Activated naive CD4-positive, alpha-beta T cell treated with Interleukin-2 at 50 U/mL for 16 hours (primary cell): ENCODE data around the gene R3HDML.
"Not testable (repeated sequence)": the region's sequence is repeated elsewhere in the genome, so short reads cannot be mapped to it uniquely, and the experiment has no call there.

Source experiments
- DNase-seq: peaks from one replicate; pipeline ENCODE4 v3.0.0-alpha.2; 2020

R3HDML gene

DNA sequence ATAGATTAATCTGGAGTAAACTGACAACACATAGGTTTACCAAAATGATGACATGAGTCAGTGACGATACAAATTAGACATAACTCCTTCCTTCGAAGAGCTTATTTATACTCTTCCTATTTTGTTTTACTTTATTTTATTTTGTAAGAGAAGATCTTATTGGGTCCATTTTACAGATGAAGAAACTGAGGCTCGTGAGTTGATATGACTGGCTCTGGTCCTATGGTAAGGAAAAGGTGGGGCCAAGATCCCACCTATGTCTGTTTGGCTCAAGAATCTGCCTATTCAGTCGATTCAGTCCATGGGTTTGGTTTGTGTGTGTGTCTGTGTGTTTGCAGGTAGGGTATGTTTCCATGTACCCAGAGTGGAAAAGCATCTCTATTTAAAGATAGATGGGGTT, 8.4 kb upstream of the R3HDML start:
- no peak for DNase-seq

DNA sequence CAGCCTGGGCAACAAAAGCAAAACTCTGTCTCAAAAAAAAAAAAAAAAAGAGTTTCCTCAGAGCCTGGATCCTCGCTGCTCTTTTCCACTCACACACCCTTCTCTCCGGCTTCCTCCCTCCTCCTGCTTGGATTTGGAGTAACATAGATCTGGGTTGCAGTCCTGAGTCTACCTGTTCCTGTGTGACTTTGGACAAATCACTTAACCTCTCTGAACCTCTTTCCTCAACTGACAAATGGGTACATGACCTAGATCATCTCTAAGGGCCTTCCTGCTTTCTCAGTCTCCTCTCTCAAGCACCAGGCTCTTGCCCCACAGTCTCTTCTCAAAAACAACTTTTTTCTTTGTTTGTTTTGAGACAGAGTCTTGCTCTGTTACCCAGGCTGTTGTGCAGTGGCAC, 5.6 kb upstream of the R3HDML start:
- no peak for DNase-seq

DNA sequence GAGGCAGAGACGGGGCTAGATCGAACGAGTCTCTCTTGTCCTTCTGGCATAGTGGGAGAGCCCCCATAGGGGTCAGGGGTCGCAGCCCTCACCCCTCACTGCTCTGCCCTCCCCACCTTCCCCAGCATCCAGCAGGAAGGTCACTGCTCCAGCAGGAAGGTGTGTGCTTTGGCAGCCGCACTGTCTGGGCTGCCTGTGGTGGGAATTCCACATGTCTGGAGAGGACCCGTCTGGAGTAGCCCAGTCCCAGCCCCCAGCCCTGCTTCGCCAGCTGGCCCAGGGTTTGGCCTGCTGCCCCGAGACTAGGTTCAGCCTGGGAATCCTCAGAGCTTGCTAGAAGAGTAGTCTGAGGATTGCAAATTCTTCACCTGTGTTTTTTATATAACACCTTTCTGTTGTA, 2.5 kb upstream of the R3HDML start:
- DNase-seq, result no peak

DNA sequence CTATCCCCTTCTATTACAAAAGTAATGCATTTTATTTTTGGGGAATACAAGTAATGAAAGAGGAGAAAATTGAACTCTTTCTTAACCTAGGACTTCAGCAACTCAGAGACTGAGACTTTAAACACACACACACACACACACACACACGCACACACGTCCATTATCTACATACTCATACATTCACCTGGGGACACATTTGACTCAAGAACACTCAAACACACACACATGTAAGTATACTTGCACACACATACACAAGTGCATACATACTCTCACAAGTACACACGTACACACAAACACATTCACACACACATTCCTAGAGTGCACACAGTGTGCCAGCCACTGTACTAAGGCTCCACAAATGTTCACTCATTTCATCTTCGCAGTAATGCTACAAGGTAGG, 2.1 kb upstream of the R3HDML start:
- DNase-seq, result no peak

DNA sequence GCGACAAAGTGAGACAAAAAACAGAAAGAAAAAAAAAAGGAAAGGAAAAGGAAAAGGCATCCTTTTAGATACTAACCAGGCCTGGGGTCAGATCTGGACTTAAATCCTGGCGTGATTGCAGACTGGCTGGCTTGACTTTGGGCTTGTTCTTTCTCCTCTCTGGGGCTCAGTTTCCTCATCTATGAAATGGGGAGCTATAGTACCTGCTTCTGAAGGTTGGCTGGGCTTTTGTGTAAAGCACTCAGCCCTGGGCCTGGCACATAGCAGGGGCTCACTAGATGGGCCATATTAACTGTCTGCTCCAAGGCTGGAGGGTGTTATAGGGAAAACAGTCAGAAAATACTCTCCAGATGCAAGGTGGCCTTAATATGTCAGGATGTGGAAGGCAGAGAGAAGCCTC, 1.2 kb upstream of the R3HDML start:
- no peak for DNase-seq

DNA sequence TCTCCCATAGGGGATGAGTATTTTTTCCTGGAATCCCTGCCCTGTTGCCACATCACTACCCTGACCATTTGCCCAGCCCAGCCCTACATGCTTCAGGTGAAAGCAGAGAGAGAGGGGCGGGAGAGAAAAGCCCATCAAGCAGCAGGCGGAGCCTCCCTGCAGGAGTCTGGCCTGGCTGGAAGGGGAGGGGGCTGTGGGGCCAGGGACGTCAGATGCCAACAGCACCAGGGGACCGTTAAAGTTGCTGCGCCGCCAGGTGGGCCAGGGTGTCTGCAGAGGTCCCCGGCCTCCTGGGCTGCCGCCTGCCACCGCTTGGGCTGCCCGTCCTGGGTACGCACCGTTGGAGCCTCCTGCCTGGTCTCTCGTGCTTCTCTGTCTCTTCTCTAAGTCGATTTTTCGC, 757 bp upstream of the R3HDML start:
- DNase-seq, result no peak

DNA sequence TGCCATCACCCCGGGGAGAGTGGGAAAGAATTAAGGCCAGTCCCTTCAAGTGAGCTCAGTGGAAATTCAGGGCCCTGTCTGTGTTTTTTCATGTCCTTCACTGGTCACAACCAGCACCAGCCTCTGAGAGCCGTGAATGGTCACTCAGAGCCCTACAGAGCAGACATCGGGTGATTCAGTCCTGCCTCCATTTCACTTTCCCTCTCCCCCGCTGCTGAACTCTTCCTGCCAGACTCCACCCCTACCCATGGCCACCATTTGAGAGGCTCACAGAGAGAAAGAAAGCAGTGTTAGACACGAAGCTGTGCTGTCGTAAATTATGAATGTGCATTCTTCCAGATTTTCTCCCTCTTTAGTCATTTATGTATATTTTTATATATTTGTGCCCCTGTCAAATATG, 5.4 kb downstream of the R3HDML start:
- DNase-seq, result no peak

DNA sequence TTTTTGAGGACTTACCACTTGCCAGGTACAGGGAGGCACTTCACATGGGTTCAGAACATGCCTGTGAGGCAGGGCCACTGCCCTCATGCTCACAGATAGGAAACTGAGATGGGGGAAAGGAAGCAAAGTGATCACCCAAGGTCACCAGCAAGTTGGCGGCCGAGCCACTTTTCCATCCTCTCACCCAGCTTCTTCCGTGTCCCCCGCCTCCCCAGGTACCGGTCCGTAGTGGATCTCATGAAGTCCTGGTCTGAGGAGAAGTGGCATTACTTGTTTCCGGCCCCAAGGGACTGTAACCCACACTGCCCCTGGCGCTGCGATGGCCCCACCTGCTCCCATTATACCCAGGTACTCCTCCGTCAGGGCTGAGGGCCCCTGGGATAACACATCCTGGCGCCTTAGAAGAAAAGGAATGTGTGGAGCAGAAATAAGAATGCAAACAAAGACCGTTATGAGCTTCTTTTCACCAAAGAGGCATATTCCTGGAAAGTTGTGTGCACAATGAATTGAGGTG, 6.4 kb downstream of the R3HDML start:
- no peak for DNase-seq

DNA sequence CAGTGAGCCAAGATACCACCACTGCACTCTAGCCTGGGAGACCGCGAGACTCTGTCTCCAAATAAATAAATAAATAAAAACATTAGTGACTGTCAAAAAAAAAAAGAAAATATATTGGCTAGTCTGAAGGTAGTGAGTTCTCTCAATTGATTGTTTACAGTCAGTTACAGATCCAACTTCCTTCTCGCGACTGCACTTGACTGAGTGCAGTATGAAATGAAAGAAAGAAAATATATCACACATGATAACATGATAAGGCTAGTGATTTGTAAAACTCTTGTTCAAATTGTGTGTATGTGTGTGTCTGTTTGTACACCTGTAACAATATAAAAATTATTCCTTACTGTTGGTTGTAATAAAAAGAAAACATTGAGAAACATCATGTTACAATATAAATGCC, 7.9 kb downstream of the R3HDML start:
- no peak for DNase-seq

DNA sequence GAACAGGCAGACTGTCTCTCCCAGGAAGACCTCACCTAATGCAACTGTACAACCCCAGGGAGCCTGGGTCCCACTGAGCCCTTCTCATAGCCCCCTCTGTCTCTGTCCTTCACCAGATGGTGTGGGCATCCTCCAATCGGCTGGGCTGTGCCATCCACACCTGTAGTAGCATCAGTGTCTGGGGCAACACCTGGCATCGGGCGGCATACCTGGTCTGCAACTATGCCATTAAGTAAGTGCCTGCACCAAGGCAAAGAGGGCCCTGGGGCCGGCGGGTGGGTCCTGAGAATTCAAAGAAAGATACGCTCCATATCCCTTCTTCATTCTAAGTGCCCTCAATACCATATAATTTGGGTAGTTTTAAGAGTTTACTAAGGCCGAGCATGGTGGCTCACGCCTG, 8.3 kb downstream of the R3HDML start:
- DNase-seq, result no peak

DNA sequence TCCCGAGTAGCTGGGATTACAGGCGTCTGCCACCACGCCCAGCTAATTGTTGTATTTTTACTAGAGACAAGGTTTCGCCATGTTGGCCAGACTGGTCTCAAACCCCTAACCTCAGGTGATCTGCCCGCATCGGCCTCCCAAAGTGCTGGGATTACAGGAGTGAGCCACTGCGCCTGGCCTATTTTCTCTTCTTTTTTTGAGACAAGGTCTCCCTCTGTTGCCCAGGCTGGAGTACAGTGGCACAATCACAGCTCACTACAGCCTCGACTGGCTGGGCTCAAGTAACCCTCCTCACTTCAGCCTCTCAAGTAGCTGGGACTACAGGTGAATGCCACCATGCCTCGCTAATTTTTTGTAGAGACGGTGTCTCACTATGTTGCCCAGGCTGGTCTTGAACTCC, 9.1 kb downstream of the R3HDML start:
- DNase-seq, result not testable (repeated sequence)

DNA sequence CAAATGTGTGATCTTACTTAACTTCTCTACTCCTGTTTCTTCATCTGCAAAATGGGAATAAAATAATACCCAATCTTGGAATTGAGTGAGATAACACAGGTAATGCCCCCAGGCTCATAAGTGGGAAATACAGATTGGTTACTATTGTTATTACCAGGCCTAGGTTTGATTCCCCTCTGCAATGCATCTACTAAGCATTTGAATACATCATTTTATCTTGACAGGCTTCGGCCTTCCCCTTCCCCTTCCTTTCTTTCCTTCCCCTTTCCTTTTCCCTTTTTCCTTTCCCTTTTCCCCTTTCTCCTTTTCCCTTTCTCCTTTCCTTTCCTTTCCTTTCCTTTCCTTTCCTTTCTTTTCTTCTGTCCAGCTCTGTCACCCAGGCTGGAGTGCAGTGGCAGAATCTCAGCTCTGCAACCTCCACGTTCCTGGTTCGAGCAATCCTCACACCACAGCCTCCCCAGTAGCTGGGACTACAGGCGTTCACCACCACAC, 11.4 kb downstream of the R3HDML start:
- DNase-seq, result no peak

DNA sequence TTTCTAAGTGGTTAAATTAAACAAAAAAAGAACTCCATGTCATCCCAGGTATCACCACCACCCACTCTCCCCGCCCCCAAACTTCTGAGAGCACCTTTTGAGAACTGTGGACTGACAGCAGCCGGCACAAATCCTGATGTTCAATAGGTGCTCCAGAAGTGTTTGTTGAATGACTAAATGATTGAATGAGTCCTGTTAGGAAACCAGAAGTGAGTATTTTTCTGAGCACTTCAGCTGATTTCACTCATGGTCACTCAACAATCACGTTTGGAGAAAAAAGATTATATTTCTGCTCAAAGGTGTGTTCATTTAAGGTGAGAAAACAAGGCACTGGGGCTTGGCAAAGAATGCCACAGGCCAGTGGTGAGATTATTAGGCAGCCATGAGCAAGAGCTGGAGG, 12.5 kb downstream of the R3HDML start:
- no peak for DNase-seq

DNA sequence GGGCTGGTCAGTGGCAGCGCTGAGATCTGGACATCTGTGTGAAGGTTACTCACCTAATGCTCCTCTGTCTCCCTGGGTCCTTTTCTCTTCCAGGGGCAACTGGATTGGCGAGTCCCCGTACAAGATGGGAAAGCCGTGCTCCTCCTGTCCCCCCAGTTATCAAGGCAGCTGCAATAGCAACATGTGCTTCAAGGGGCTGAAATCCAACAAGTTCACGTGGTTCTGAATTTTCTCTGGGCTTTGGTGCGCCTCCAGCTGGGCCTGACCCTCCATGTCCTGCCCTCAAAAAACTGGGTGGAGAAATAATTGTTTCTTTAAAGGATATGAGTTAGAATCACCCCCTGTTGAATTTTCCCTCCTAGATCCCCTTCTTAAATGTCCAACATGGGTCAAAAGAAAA, 13.7 kb downstream of the R3HDML start:
- DNase-seq, result no peak

DNA sequence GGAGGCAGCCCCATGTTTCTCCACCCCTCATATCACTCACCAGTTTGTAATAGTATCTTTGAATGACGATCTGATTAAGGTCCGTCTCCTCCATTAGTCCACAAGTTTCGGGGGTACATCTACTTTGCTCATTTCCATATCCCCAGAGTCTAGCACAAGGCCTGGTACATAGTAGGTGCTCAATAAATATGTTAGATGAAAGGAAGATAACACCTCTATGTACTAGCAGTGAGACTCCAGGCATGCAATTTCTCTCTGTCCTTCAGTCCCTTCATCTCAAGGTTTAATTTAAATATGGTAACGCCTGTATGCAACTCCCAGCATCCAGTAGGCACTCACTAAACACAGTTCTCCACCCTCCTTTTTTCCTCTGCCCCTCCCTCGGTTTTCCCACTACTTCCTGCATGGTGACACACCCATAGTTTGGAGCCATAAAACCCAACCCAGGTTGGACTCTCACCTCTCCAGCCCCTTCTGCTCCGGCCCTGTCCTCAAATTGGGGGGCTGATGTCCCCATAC, 18.2 kb downstream of the R3HDML start:
- no peak for DNase-seq

DNA sequence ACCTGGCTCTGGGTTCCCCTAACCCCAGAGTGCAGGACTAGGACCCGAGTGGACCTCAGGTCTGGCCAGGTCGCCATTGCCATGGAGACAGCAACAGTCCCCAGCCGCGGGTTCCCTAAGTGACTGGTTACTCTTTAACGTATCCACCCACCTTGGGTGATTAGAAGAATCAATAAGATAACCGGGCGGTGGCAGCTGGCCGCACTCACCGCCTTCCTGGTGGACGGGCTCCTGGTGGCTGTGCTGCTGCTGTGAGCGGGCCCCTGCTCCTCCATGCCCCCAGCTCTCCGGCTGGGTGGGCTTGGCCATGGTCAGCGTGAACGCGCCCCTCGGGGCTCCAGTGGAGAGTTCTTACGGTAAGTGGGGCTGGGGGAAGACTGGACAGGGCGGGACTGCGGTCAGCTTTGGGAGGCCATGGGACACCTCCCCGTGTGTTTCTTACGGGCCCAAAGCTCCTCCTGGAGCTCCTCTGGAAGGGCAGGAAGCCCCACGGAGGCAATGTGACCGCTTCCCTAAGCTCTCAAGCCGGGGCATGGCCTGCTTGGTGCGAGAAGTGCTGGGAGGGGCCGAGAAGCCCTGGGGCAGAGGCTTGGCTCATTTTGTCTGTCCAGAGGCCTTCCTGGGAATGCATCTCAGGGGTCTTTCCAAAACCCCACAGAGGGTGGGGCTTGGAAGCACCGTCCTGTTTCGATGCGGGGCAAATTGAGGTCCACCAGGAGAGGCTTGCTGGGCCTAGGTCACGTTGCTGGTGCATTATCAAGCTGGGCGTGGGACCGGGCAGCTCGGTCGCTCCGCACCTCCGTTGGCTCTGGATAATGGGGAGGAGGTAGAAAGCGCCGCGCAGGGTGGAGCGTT, 18.9 kb downstream of the R3HDML start, which contains the start of gene HNF4A:
Gene HNF4A (plus strand): TSS at position 202 of the 855 bp plus-strand sequence. CDS start 106 bp downstream, at position 308.
- DNase-seq, result no peak

DNA sequence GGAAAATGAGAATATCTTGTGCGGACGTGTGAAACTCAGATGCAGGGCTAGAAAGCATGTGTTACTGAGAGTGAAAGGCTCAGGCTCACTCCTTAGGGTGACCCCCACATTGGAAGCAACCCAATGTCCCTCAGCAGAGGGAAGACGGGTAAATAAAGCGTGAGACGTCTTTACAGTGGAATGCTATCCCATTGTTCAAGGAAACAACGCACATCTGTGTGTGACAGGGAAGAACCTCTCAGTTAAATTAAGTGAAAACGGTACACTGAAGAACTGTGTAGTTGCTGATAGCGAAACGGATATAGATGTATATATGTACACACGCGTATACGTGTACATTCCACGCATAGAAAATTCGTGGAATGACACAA, 19.5 kb downstream of the R3HDML start:
- DNase-seq, result no peak

DNA sequence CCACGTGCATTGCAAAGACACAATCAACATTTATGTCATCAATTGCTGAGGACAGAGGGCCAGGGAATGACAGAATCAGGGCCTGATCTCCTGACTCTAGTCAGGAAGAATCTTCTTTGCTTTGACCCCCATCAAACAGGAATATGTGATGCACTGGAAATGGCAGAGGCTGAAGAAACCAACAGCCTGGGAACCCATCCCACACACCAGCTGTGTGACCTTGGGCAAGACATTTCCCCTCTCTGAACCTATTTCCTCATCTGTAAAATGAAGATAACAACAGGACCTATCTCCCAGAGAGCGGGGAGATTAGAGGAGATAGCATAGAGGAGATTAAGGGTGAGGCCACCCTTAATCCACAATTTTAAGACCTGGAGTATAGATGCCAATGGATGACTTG, 20.2 kb downstream of the R3HDML start:
- no peak for DNase-seq

DNA sequence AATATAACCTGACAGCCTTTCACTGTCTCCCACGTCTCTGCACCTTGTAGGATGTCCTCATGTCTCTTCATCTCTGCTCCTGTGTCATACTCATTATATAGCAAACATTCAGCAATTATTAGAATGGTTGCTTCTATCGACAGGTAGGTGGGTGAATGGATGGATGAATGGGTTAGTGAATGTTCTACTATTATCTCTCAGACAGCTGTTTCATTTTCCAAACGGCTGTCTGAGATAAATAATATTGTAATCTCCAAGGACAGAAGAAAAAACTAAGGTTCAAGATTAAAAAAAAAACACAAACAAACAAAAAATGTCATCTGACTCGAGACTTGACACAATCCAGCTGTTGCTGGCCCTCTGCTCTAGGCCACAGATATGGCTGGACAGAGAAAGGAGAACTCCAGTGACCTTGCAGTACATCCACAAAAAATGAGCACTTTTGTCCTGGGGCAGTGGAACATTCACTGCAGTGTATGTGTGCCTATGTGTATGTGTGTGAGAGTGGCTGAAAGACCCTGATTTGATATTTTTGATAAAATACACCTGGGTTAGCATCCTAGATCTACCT, 20.8 kb downstream of the R3HDML start:
- no peak for DNase-seq

DNA sequence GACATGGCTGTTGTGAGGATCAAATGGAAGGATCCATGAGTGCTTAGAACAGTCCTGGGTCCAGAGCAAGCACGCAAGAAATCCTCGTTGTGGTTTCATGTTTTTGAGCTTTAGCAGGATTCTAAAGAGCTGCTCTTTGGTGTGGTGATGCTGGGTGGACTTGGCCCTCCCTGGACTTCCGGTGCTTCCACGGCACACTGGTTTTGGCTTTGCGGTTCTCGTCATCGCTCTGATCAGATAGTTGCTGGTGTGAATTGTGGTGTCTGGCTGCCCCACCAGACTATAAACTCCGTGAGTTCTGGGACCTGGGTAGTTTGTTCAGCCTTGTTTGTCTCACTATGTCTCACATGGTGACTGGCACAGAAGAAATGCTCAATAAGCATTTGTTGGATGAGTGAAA, 21.9 kb downstream of the R3HDML start:
- no peak for DNase-seq

DNA sequence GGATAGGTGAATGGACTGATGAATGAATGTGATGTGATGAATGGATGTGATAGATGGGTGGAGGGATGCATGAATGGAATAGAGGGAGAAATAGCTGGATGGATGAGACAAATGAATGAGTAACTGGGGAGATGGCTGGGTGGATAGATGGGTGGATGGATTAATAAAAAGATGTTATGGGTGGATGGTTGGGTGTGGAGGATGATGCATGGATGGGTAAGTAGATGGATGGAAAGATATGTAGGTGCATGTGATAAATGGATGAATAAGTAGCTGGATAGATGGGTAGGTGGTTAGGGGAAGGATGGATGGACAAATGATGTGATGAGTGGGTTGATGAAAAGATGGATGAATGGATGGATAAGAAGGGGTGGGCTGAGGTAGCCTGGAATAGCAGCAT, 23.4 kb downstream of the R3HDML start:
- no peak for DNase-seq

DNA sequence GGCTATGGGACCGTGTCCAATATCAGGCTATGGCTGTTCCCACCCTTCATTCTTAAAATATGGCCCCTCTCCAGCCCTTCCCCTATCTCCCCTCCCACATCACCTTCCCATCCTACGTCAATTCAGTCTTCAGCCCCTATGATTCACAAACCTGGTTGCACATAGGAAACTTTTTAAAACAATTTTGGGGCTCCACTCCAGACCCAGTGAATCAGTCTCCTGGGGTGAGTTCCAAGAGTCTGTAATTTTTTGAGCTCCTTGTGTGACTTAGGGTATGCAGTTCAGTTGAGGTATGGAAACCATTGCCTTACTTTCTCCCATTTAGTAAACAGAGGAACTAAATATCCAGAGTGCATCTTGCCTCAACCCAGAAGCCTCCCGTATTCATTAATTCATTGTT, 24.2 kb downstream of the R3HDML start:
- DNase-seq, result no peak

DNA sequence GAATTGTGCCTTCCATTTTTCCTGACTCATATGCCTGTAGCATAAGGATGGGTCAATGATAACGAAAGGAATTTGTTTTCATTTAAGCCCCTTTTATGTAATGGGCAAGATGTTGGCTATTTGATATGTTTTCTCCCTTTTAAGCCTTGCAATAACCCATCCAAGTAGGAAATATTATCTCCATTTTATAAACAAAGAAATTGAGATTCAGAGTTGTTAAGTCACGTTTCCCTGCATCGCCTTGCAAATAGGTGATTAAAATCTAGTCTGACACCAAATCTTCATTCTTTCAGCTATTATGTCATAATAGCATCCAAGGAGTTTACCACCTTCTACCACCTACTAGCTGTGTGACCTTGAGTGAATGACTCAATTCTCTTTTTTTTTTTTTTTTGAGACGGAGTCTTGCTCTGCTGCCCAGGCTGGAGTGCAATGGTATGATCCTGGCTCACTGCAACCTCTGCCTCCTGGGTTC, 25.7 kb downstream of the R3HDML start:
- no peak for DNase-seq

DNA sequence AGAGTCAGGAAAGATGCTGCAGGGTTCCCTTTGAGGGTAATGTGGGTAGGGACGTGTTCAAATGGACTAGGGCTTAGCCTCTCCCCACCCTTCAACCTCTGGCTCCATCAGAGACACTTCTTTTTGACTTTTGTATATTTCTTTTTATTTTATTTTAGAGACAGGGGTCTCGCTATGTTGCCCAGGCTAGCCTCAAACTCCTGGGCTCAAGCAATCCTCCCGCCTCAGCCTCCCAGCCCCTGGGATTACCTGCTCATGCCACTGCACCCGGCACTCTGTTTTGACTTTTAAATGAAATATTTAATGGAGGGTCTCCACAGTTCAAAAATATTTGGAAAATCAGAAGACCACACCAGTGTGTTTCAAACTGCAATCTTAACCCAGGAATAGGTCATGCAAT, 27.2 kb downstream of the R3HDML start:
- no peak for DNase-seq
